K562 (cell line): Measurements from ENCODE around the gene SH3BP5. TPM values are rescaled to one million over a fixed set of nuclear protein-coding genes. Genes with fewer than 3 reads are reported as not detected.
A peak's percentile ranks its signal among the peaks of the same experiment; 100 is the strongest.

Source experiments
- BCOR ChIP-seq: fragments of 450-650 bp; IDR thresholded peaks from 2 replicates; pipeline ENCODE4 v1.6.1; 2016
- BMI1 ChIP-seq: fragments of 150-350 bp; IDR thresholded peaks from 2 replicates; pipeline ENCODE4 v1.6.1; 2014; ENCODE audit warnings: low read length
- CBFA2T3 ChIP-seq: fragments of 450-650 bp; IDR thresholded peaks from 2 replicates; pipeline ENCODE4 v1.6.1; 2017
- CREM ChIP-seq: IDR thresholded peaks from 2 replicates; pipeline ENCODE4 v1.6.1; 2014; ENCODE audit warnings: antibody characterized with exemption, low read depth
- CSDE1 ChIP-seq, 2 experiments: fragments of 450-650 bp; IDR thresholded peaks; 2 replicates each; pipeline ENCODE4 v1.6.1; 2016; ENCODE audit warnings: mild to moderate bottlenecking in 1 of 2
- CTBP1 ChIP-seq: fragments of 450-650 bp; IDR thresholded peaks from 2 replicates; pipeline ENCODE4 v1.6.1; 2016; ENCODE audit warnings: borderline replicate concordance
- ETV5 ChIP-seq: sonication (generic); formaldehyde crosslinking; IDR thresholded peaks from 2 replicates; pipeline ENCODE4 v1.4.0; 2020; ENCODE audit warnings: low read depth, mild to moderate bottlenecking, missing genetic modification reagents
- FOSL1 ChIP-seq: fragments of 200-800 bp; sonication (Bioruptor generic); conservative IDR thresholded peaks from 2 replicates; pipeline ENCODE4 v1.6.1; 2016; ENCODE audit warnings: missing genetic modification characterization, missing compliant biosample characterization
- FOXP1 ChIP-seq: sonication (generic); formaldehyde crosslinking; IDR thresholded peaks from 2 replicates; pipeline ENCODE4 v1.8.0; 2022; ENCODE audit warnings: mild to moderate bottlenecking, missing genetic modification reagents
- MECOM ChIP-seq: fragments of 250-450 bp; sonication (Bioruptor Pico); IDR thresholded peaks from 2 replicates; pipeline ENCODE4 v1.8.0; 2022; ENCODE audit warnings: inconsistent platforms
- MYBL2 ChIP-seq, 2 experiments: fragments of 450-650 bp in 1 of 2; sonication (generic) in 1 of 2; formaldehyde crosslinking in 1 of 2; IDR thresholded peaks; 2 replicates each; pipeline versions ENCODE4 v1.6.1 to v1.8.1; 2017 to 2022; ENCODE audit warnings: borderline replicate concordance in 1 of 2, inconsistent platforms in 1 of 2, low read depth in 1 of 2, mild to moderate bottlenecking in 1 of 2, missing genetic modification reagents in 1 of 2, moderate library complexity in 1 of 2
- PYGO2 ChIP-seq: fragments of 450-650 bp; IDR thresholded peaks from 2 replicates; pipeline ENCODE4 v1.6.1; 2016; ENCODE audit warnings: mild to moderate bottlenecking, missing genetic modification characterization, moderate library complexity, missing compliant biosample characterization
- RBBP5 ChIP-seq: fragments of 200-600 bp; sonication (generic); IDR thresholded peaks from 2 replicates; pipeline ENCODE4 v1.6.1; 2012; ENCODE audit warnings: borderline replicate concordance, mild to moderate bottlenecking, low read length, control low read depth, inconsistent platforms; ENCODE audit not compliant: insufficient read depth, poor library complexity, severe bottlenecking
- ZBTB12 ChIP-seq: fragments of 250-450 bp; sonication (Bioruptor Pico); IDR thresholded peaks from 2 replicates; pipeline ENCODE4 v1.4.0; 2020
- ZNF253 ChIP-seq: fragments of 250-450 bp; sonication (Bioruptor Pico); conservative IDR thresholded peaks from 2 replicates; pipeline ENCODE4 v1.6.1; 2021; ENCODE audit warnings: mild to moderate bottlenecking
- ZNF354B ChIP-seq: fragments of 250-450 bp; sonication (Bioruptor Pico); IDR thresholded peaks from 2 replicates; pipeline ENCODE4 v1.4.0; 2020
- ZNF586 ChIP-seq: fragments of 450-650 bp; formaldehyde crosslinking; conservative IDR thresholded peaks from 2 replicates; pipeline ENCODE4 v1.4.0; 2020; ENCODE audit warnings: mild to moderate bottlenecking, moderate library complexity
- ZNF589 ChIP-seq: fragments of 200-800 bp; sonication (Bioruptor generic); IDR thresholded peaks from 2 replicates; pipeline ENCODE4 v1.6.1; 2016; ENCODE audit warnings: low read depth, missing genetic modification characterization, missing compliant biosample characterization
- polyA plus RNA-seq, 8 experiments: library from polyadenylated mRNA; depleted of rRNA in 4 of 8; stranded (reverse) in 5 of 8; unstranded in 3 of 8; fragments of >200 nt; fragmentation: Nextera tagmentation in 2 of 8; fragmentation: Illumina TruSeq in 1 of 8; extraction: Ambion mirVana in 2 of 8; extraction: Trizol in 1 of 8; gene quantifications; 2 replicates each; pipeline versions ENCODE4 v1.2.1 to v1.2.3, GENCODE V29; 2011 to 2014; ENCODE audit warnings: inconsistent platforms in 1 of 8, missing spikeins in 1 of 8
- total RNA-seq, 7 experiments: library from RNA; depleted of rRNA in 6 of 7; stranded (reverse); fragments of >200 nt in 6 of 7; fragmentation: Illumina TruSeq in 2 of 7; extraction: Trizol in 2 of 7; gene quantifications; 2 replicates each; pipeline versions ENCODE4 v1.2.1 to v1.2.3, GENCODE V29; 2011 to 2021; ENCODE audit warnings: low replicate concordance in 1 of 7
- TF ChIP-seq, protein P1 (sequence below): fragments of 200-800 bp; sonication (Bioruptor generic); IDR thresholded peaks from 2 replicates; pipeline ENCODE4 v1.6.1; 2017; ENCODE audit warnings: missing genetic modification characterization, missing compliant biosample characterization
- TF ChIP-seq, protein P2 (sequence below): fragments of 450-650 bp; IDR thresholded peaks from 2 replicates; pipeline ENCODE4 v1.6.1; 2016; ENCODE audit warnings: borderline replicate concordance
- TF ChIP-seq, protein P3 (sequence below): sonication (generic); formaldehyde crosslinking; IDR thresholded peaks from 2 replicates; pipeline ENCODE4 v1.8.1; 2023; ENCODE audit warnings: mild to moderate bottlenecking, missing genetic modification reagents

The SH3BP5 gene
- total and polyA plus RNA-seq, 9 of the 15 experiments (the other 6 are each of a cell fraction or from before 2014, with no cell fraction given): 2.9 to 29.0 (median 14.9) TPM

- TF ChIP-seq, protein P1, sequence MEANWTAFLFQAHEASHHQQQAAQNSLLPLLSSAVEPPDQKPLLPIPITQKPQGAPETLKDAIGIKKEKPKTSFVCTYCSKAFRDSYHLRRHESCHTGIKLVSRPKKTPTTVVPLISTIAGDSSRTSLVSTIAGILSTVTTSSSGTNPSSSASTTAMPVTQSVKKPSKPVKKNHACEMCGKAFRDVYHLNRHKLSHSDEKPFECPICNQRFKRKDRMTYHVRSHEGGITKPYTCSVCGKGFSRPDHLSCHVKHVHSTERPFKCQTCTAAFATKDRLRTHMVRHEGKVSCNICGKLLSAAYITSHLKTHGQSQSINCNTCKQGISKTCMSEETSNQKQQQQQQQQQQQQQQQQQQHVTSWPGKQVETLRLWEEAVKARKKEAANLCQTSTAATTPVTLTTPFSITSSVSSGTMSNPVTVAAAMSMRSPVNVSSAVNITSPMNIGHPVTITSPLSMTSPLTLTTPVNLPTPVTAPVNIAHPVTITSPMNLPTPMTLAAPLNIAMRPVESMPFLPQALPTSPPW (CRISPR knock-in tag): peak; percentile 77
- no peak; the same call in 1 of the 2 replicates for TF ChIP-seq ZBTB12 (CRISPR knock-in tag)
- TF ChIP-seq PYGO2 (tag): no peak
- TF ChIP-seq, protein P2, sequence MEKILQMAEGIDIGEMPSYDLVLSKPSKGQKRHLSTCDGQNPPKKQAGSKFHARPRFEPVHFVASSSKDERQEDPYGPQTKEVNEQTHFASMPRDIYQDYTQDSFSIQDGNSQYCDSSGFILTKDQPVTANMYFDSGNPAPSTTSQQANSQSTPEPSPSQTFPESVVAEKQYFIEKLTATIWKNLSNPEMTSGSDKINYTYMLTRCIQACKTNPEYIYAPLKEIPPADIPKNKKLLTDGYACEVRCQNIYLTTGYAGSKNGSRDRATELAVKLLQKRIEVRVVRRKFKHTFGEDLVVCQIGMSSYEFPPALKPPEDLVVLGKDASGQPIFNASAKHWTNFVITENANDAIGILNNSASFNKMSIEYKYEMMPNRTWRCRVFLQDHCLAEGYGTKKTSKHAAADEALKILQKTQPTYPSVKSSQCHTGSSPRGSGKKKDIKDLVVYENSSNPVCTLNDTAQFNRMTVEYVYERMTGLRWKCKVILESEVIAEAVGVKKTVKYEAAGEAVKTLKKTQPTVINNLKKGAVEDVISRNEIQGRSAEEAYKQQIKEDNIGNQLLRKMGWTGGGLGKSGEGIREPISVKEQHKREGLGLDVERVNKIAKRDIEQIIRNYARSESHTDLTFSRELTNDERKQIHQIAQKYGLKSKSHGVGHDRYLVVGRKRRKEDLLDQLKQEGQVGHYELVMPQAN: peak; percentile 40; the same call in 1 of the 2 replicates
- no peak for TF ChIP-seq ZNF253 (CRISPR knock-in tag)
- peak; percentile 99 for TF ChIP-seq CTBP1
- TF ChIP-seq CREM: peak; percentile 85
- TF ChIP-seq FOSL1: peak; percentile 100
- TF ChIP-seq, protein P3, sequence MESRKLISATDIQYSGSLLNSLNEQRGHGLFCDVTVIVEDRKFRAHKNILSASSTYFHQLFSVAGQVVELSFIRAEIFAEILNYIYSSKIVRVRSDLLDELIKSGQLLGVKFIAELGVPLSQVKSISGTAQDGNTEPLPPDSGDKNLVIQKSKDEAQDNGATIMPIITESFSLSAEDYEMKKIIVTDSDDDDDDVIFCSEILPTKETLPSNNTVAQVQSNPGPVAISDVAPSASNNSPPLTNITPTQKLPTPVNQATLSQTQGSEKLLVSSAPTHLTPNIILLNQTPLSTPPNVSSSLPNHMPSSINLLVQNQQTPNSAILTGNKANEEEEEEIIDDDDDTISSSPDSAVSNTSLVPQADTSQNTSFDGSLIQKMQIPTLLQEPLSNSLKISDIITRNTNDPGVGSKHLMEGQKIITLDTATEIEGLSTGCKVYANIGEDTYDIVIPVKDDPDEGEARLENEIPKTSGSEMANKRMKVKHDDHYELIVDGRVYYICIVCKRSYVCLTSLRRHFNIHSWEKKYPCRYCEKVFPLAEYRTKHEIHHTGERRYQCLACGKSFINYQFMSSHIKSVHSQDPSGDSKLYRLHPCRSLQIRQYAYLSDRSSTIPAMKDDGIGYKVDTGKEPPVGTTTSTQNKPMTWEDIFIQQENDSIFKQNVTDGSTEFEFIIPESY: peak; percentile 49; the same call in 1 of the 2 replicates
- peak; percentile 67; the same call in 1 of the 2 replicates for TF ChIP-seq MECOM (CRISPR knock-in tag)
- peak; percentile 44 for TF ChIP-seq RBBP5
- peak; percentile 84 for TF ChIP-seq ZNF589 (CRISPR knock-in tag)
- 0 out of 2 replicates have a peak, but pooled peaks have one; percentile 53 for TF ChIP-seq ZNF586 (CRISPR knock-in tag)
- no peak for TF ChIP-seq BMI1
- peak; percentile 57; the same call in 1 of the 2 replicates for TF ChIP-seq BCOR
- no peak for TF ChIP-seq MYBL2 (IDR thresholded peaks at IDR 0.05; ENCODE audit: low read depth)
- no peak for TF ChIP-seq MYBL2 (CRISPR knock-in tag; IDR thresholded peaks at IDR 0.05; ENCODE audit: borderline replicate concordance)
- peak; percentile 85; the same call in 1 of the 2 replicates for TF ChIP-seq FOXP1
- peak; percentile 22; the same call in 1 of the 2 replicates for TF ChIP-seq ETV5 (CRISPR knock-in tag)
- TF ChIP-seq CSDE1 (IDR thresholded peaks at IDR 0.05): no peak
- TF ChIP-seq ZNF354B (CRISPR knock-in tag): peak; percentile 61
- TF ChIP-seq CBFA2T3: peak; percentile 84
Measured at GRCh38 chr3:15269091-15269989, 63.0 kb downstream of the SH3BP5 start (continued).
